Esophagus (tissue), 2 donors: ENCODE data around the gene SUCO. TPM values are rescaled to one million over a fixed set of nuclear protein-coding genes. Genes with fewer than 3 reads are reported as not detected.

ENCODE experiments used
- H3K27ac ChIP-seq, 2 donors: one replicate each; pipeline ENCODE4 v1.5.1; 2013; ENCODE audit warnings: low read depth in 2 of 2, mild to moderate bottlenecking in 2 of 2, inconsistent platforms in 1 of 2, low read length in 1 of 2, moderate library complexity in 1 of 2
- H3K27me3 ChIP-seq, 2 donors: one replicate each; pipeline ENCODE4 v1.6.1; 2013; ENCODE audit warnings: low read length in 2 of 2, control low read depth in 1 of 2, mild to moderate bottlenecking in 1 of 2; ENCODE audit not compliant: insufficient read depth in 2 of 2, control insufficient read depth in 1 of 2
- H3K36me3 ChIP-seq, 2 donors: one replicate each; pipeline ENCODE4 v1.6.1; 2013; ENCODE audit warnings: low read length in 1 of 2; ENCODE audit not compliant: control insufficient read depth in 2 of 2, insufficient read depth in 2 of 2
- H3K4me1 ChIP-seq, 2 donors: one replicate each; pipeline ENCODE4 v1.6.1; 2013; ENCODE audit warnings: low read length in 1 of 2; ENCODE audit not compliant: control insufficient read depth in 2 of 2, insufficient read depth in 2 of 2
- H3K4me3 ChIP-seq, 2 donors: one replicate each; pipeline ENCODE4 v1.5.1; 2013; ENCODE audit warnings: low read length in 2 of 2, mild to moderate bottlenecking in 2 of 2, low read depth in 1 of 2, moderate library complexity in 1 of 2
- H3K9me3 ChIP-seq, 2 donors: one replicate each; pipeline ENCODE4 v1.6.1; 2013; ENCODE audit warnings: mild to moderate bottlenecking in 2 of 2, low read depth in 1 of 2, low read length in 1 of 2, moderate library complexity in 1 of 2; ENCODE audit not compliant: control insufficient read depth in 2 of 2, insufficient read depth in 1 of 2
- WGBS, 2 donors: extraction: QIAGEN DNeasy Blood & Tissue Kit; methylation state at CpG; one replicate each; pipeline ENCODE4 v1.1.7; 2013; 5-methylcytosine and 5-hydroxymethylcytosine counted together
- polyA plus RNA-seq, 2 donors: library from polyadenylated mRNA; stranded (reverse); fragments of 200-250 nt; gene quantifications; one replicate each; pipeline ENCODE4 v1.2.3, GENCODE V29; 2013
- donor health status: healthy with polysubstance abuse.
- donor health status: Bipolar disorder and iron deficiency.

Gene SUCO
- polyA plus RNA-seq, 2 donors, result 4.9 to 10.9 TPM

DNA sequence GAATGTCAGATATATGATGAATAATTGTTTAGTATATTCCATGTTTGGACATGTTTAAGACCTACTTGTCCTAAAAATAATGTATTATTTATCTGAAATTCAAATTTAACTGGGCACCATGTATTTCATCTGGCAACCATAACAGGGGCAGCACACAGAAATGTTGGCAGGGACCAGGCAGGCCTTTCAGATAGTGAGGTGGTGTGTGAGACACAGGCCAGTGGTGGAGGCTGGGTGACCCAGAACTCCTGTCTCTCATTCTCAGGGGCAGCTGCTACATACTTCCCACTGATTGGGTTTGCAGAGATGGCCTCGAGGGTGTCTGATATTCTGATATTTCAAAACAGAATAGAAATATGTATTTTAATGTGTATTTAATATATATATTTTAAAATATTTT lies 124.6 kb downstream of the SUCO start:
- Histone ChIP-seq H3K27me3 (no peaks in the 10 kb centered on the region), H3K4me3 (no peak overlapping the region), H3K36me3 (no peaks in the 10 kb centered on the region), H3K27ac (no peak overlapping the region), H3K4me1 (no peaks in the 10 kb centered on the region), H3K9me3 (no peaks in the 10 kb centered on the region)
- WGBS, 2 donors, result 86 to 88% methylated on average over 1 of the region's 1 CpG

GRCh38 chr1:172658871-172659453 lies 126.0 kb downstream of the SUCO start, which contains the start of gene FASLG:
Gene FASLG, plus strand, starts transcription at chr1:172659103. Its CDS starts 99 bp downstream, at chr1:172659202.
- H3K4me1 ChIP-seq, result no peaks in the 10 kb centered on the region
- 78 to 86% methylated on average over 7 to 11 of the region's 11 CpGs for WGBS, 2 donors
- no peaks in the 10 kb centered on the region for H3K9me3 ChIP-seq
- H3K36me3 ChIP-seq, result no peaks in the 10 kb centered on the region
- H3K27me3 ChIP-seq, result no peaks in the 10 kb centered on the region
- peak within 1 kb of the TSS in 1 of 2 donors; percentile 14 for H3K4me3 ChIP-seq
- peak within 1 kb of the TSS; percentile 42 to 59 for H3K27ac ChIP-seq

- no peaks in the 10 kb centered on the region for H3K4me1 ChIP-seq
- 69 to 72% methylated on average over 3 of the region's 3 CpGs for WGBS, 2 donors
- no peaks in the 10 kb centered on the region for H3K36me3 ChIP-seq
- H3K4me3 ChIP-seq, result no peak overlapping the region
- H3K9me3 ChIP-seq, result no peaks in the 10 kb centered on the region
- no peak overlapping the region for H3K27ac ChIP-seq
- no peaks in the 10 kb centered on the region for H3K27me3 ChIP-seq
Measured at GRCh38 chr1:172661107-172661506, 128.2 kb downstream of the SUCO start.

Other genes starting within 250 kb of the SUCO start
- not detected for gene C1orf105, start 112.5 kb upstream of the SUCO start, polyA plus RNA-seq
- gene PIGC, start 89.1 kb upstream of the SUCO start, polyA plus RNA-seq, result 10 to 100 TPM; 15.1 to 15.6 TPM
- under 1 TPM; 0.19 to 0.28 TPM for gene FASLG, start 126.0 kb downstream of the SUCO start, polyA plus RNA-seq